Erythroblast (primary cell): ENCODE measurements around the gene CDC42SE2.
"Not testable (repeated sequence)": the region's sequence is repeated elsewhere in the genome, so short reads cannot be mapped to it uniquely, and the experiment has no call there.

Source experiments
- DNase-seq, 2 experiments: peaks; one replicate each; lab custom pipeline; 2025; lab: John Stamatoyannopoulos, UW
- GATA1 ChIP-seq: IDR thresholded peaks from 2 replicates; pipeline ENCODE4 v1.6.1; 2011; ENCODE audit warnings: low read depth, mild to moderate bottlenecking, control low read depth, low read length, moderate library complexity
- POLR2A ChIP-seq: IDR thresholded peaks from 2 replicates; pipeline ENCODE4 v1.6.1; 2011; ENCODE audit warnings: mild to moderate bottlenecking, low read length

CDC42SE2 gene

GRCh38 chr5:131338051-131338453, 74.2 kb downstream of the CDC42SE2 start:
- no peak for DNase-seq
- TF ChIP-seq POLR2A (no peak), GATA1 (no peak)

GRCh38 chr5:131344288-131344687, 80.4 kb downstream of the CDC42SE2 start:
- not testable (repeated sequence) for DNase-seq

- DNase-seq, result not testable (repeated sequence)
Measured at GRCh38 chr5:131346204-131346603, 82.4 kb downstream of the CDC42SE2 start.

DNA sequence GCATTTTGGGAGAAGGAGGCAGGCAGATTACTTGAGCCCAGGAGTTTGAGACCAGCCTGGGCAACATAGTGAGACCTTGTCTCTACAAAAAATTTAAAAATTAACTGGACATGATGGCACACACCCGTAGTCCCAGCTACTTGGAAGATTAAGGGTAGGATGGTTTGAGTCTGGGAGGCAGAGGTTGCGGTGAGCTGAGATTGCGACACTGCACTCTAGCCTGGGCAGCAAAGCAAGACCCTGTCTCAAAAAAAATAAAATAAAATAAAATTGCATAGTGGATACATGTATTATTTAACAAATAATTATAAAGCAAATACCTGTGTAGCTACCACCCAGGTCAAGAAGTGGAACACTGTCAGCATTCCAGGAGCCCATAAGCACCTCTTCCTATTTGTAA, 90.1 kb downstream of the CDC42SE2 start:
- DNase-seq, result no peak
- no peak for TF ChIP-seq POLR2A
- TF ChIP-seq GATA1, result no peak

- no peak for DNase-seq
- no peak for TF ChIP-seq POLR2A
- no peak for TF ChIP-seq GATA1
Measured at GRCh38 chr5:131355971-131356528, 92.2 kb downstream of the CDC42SE2 start.

DNA sequence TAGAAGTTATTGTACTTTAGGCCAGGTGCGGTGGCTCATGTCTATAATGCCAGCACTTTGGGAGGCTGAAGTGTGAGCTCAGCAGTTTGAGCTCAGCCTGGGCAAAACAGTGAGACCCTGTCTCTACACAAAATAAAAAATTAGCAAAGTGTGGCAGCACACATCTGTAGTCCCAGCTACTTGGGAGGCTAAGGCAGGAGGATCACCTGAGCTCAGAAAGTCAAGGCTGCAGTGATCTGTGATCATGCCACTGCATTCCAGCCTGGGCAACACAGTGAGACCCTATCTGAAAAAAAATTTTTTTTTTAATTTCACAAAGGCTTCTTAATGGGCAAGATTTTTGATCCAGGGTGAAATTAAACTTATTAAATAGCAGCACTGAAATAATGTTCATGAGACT, 92.8 kb downstream of the CDC42SE2 start:
- no peak for TF ChIP-seq POLR2A
- DNase-seq, result no peak

GRCh38 chr5:131357739-131358561, 94.1 kb downstream of the CDC42SE2 start:
- TF ChIP-seq POLR2A (no peak), GATA1 (no peak)
- DNase-seq, result no peak

- no peak for DNase-seq
- TF ChIP-seq GATA1, result no peak
- TF ChIP-seq POLR2A, result no peak
Measured at GRCh38 chr5:131361677-131362315, 97.9 kb downstream of the CDC42SE2 start.

DNA sequence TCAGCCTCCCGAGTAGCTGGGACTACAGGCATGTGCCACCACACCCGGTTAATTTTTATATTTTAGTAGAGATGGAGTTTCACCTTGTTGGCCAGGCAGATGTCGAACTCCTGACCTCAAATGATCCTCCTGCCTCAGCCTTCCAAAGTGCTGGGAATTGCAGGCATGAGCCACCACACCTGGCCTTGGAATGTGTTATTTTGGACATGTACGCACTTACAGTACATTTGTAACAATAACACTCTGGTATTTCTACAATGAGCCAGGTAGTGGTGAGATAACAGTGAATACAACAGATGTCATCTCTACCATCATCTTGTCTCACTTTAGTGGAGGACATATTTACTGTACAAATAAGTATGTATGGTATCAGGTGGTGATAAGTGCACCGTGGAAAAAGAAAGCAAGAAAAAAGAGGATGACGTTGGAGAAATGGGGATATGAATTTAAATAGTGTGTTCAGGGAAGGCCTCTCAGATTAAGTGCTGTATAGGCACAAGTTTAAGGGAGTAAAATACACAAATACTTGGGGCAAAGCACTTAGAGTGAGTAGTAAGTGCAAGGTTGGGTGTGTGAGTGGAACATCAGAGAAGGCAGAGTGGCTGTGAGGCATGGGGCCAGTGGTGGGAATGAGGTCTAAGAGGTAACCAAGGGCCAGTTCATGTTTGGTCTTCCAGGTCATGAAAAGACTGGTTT, 100.1 kb downstream of the CDC42SE2 start:
- no peak for TF ChIP-seq GATA1
- no peak for TF ChIP-seq POLR2A
- DNase-seq, result no peak

GRCh38 chr5:131364507-131365050, 100.7 kb downstream of the CDC42SE2 start:
- DNase-seq, result no peak
- no peak for TF ChIP-seq GATA1

DNA sequence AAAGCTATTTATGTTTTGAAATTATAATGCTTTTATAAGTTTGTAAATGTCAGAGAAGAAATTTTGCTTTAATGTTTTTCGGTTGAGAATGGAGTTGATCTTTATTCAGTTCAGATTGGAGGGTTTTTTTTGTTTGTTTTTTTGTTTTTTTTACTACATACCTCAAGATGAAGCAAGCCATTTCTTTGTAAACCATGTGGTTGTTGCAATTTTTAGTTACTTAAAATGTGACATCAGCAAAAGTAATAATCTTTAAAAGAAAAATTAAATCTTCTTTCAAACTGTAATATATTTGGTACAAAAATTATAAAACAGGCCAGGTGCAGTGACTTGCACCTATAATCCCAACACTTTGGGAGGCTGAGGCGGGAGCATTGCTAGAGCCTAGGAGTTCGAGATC, 102.6 kb downstream of the CDC42SE2 start:
- DNase-seq, result no peak
- TF ChIP-seq GATA1, result no peak
- TF ChIP-seq POLR2A, result no peak

DNA sequence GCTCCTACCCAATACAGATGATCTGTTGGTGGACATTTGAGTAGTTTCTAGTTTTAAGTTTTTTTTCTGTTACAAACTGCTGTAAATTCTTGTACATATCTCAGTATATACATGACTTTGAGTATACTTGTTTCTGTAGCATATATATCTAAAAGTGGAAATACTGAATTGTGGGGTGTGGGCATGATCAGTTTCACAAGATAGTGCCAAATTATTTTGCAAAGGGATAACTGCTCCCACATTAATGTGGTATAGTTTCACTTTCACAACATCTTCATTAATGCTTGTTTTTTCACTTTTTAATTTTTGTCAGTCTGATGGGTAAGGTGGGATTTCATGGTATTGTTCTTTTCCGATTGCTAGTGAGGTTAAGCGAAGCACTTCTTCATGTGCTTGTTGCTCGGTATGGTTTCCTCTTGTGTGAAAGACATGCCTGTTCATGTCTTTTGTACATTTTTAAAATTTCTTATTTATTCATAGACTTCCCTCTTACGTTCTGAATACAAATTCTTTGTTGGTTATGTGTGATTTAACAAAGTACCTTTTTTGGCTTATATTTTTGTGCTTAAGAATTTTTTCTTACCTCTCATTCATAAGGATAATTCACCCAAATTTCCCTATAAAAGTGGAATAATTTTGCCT, 103.5 kb downstream of the CDC42SE2 start:
- peak in 1 of 2 experiments; percentile 11 for DNase-seq
- TF ChIP-seq GATA1 (no peak), POLR2A (no peak)

DNA sequence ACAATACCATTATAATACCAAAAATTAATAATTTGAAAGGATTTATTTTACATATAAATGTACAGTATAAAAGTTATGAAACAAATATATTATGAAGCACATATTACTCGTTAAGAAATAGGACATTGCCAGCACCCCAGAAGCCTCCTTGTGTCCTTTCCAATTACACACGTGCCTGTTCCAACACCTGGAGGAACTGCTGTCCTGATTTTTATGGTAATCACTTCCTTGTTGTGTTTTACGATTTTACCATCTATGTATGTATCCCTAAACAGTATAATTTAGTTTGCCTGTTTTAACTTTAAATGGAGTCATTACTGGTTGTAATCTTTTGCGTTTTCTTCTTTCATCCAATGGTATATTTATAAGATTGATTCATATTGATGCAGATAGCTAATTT, 105.0 kb downstream of the CDC42SE2 start:
- TF ChIP-seq GATA1 (no peak), POLR2A (no peak)
- no peak for DNase-seq

DNA sequence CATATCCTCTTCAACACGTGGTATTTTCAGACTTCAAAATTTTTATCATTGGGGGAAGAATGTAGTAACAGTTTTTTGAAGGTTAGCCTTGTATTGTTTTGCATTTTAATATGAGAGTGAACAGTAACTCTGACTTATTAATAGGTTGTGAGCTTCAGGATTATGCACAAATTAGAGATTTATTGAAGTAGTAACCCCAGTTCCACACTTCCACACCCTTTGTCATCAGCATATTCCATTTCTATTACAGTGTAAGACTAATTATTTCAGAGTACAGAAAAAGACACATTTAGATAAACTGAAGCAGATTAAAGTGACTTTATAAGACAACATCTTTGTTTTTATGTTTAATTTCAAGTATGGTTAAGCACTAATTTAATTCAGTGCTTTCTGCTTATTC, 105.7 kb downstream of the CDC42SE2 start:
- TF ChIP-seq GATA1, result no peak
- no peak for TF ChIP-seq POLR2A
- no peak for DNase-seq
